Neural cell (in vitro differentiated cells): ENCODE data around the gene SMIM35. TPM values are rescaled to one million over a fixed set of nuclear protein-coding genes. Genes with fewer than 3 reads are reported as not detected.

Experiments used
- H2AFZ ChIP-seq: fragments of 200-600, 300-800 bp; sonication (generic), shearing (Covaris generic); 2 replicates; pipeline ENCODE4 v1.6.0; 2014; ENCODE audit warnings: low read depth, mild to moderate bottlenecking, antibody characterized with exemption, low read length, moderate library complexity
- H3F3A ChIP-seq: fragments of 200-600 bp; shearing (Covaris generic); 2 replicates; pipeline ENCODE4 v1.6.1; 2016; ENCODE audit warnings: mild to moderate bottlenecking, moderate library complexity, mixed read lengths, antibody characterized with exemption, low read length; ENCODE audit not compliant: insufficient read depth, poor library complexity, severe bottlenecking
- H3K27ac ChIP-seq: fragments of 200-600, 300-800 bp; sonication (generic), shearing (Covaris generic); 2 replicates; pipeline ENCODE4 v1.5.1; 2014; ENCODE audit warnings: mild to moderate bottlenecking, low read length, moderate library complexity
- H3K27me3 ChIP-seq: fragments of 300-800, 200-600 bp; sonication (generic), shearing (Covaris generic); 2 replicates; pipeline ENCODE4 v1.6.0; 2014; ENCODE audit warnings: mild to moderate bottlenecking, low read depth, low read length, moderate library complexity; ENCODE audit not compliant: insufficient read depth
- H3K36me3 ChIP-seq: fragments of 300-800, 200-600 bp; sonication (generic), shearing (Covaris generic); 2 replicates; pipeline ENCODE4 v1.5.1; 2014; ENCODE audit warnings: mild to moderate bottlenecking, antibody characterized with exemption, low read length, moderate library complexity; ENCODE audit not compliant: insufficient read depth
- H3K4me2 ChIP-seq: fragments of 300-800, 200-600 bp; sonication (generic), shearing (Covaris generic); 2 replicates; pipeline ENCODE4 v1.6.0; 2014; ENCODE audit warnings: mild to moderate bottlenecking, low read length
- H3K4me3 ChIP-seq: fragments of 300-800, 200-600 bp; sonication (generic), shearing (Covaris generic); 2 replicates; pipeline ENCODE4 v1.5.1; 2014; ENCODE audit warnings: mild to moderate bottlenecking, low read length, moderate library complexity
- H3K79me2 ChIP-seq: fragments of 200-600 bp; shearing (Covaris generic); replicated peaks from 2 replicates; pipeline ENCODE4 v1.6.0; 2014; ENCODE audit warnings: mild to moderate bottlenecking, low read length, moderate library complexity; ENCODE audit not compliant: insufficient read depth
- H3K9ac ChIP-seq: fragments of 300-800, 200-600 bp; sonication (generic), shearing (Covaris generic); 2 replicates; pipeline ENCODE4 v1.6.1; 2016; ENCODE audit warnings: mild to moderate bottlenecking, low read length, mixed read lengths
- H3K9me2 ChIP-seq: fragments of 200-600 bp; shearing (Covaris generic); 2 replicates; pipeline ENCODE4 v1.6.1; 2016; ENCODE audit warnings: mild to moderate bottlenecking, low read length, mixed read lengths; ENCODE audit not compliant: insufficient read depth
- H3K9me3 ChIP-seq: fragments of 200-600, 300-800 bp; sonication (generic), shearing (Covaris generic); 2 replicates; pipeline ENCODE4 v1.6.1; 2016; ENCODE audit warnings: mild to moderate bottlenecking, mixed run types, low read length, moderate library complexity, mixed read lengths
- H4K20me1 ChIP-seq: fragments of 200-600 bp; shearing (Covaris generic); 2 replicates; pipeline ENCODE4 v1.6.1; 2016; ENCODE audit warnings: mild to moderate bottlenecking, mixed run types; ENCODE audit not compliant: insufficient read depth
- CTCF ChIP-seq: fragments of 450-650 bp; IDR thresholded peaks from 2 replicates; pipeline ENCODE4 v1.5.1; 2014; ENCODE audit warnings: antibody characterized with exemption, mild to moderate bottlenecking, moderate library complexity; ENCODE audit not compliant: poor library complexity, severe bottlenecking
- EP300 ChIP-seq: fragments of 450-650 bp; conservative IDR thresholded peaks from 2 replicates; pipeline ENCODE4 v1.6.1; 2014; ENCODE audit warnings: antibody characterized with exemption, mild to moderate bottlenecking, moderate library complexity; ENCODE audit not compliant: poor library complexity, severe bottlenecking
- EZH2 ChIP-seq: fragments of 200-600, 300-800 bp; shearing (Covaris generic), sonication (generic); IDR thresholded peaks from 2 replicates; pipeline ENCODE4 v1.6.1; 2014; ENCODE audit warnings: antibody characterized with exemption, low read length, borderline replicate concordance, mild to moderate bottlenecking; ENCODE audit not compliant: insufficient read depth, poor library complexity, severe bottlenecking
- MXI1 ChIP-seq: fragments of 450-650 bp; conservative IDR thresholded peaks from 2 replicates; pipeline ENCODE4 v1.6.1; 2014; ENCODE audit warnings: antibody characterized with exemption, mild to moderate bottlenecking; ENCODE audit not compliant: poor library complexity, severe bottlenecking
- POLR2AphosphoS5 ChIP-seq: IDR thresholded peaks from 2 replicates; pipeline ENCODE4 v1.6.1; 2012
- RAD21 ChIP-seq: fragments of 450-650 bp; conservative IDR thresholded peaks from 2 replicates; pipeline ENCODE4 v1.6.1; 2014; ENCODE audit warnings: antibody characterized with exemption, mild to moderate bottlenecking, moderate library complexity
- REST ChIP-seq: IDR thresholded peaks from 2 replicates; pipeline ENCODE4 v1.6.1; 2012; ENCODE audit warnings: borderline replicate concordance
- SMC3 ChIP-seq: fragments of 450-650 bp; conservative IDR thresholded peaks from 2 replicates; pipeline ENCODE4 v1.6.1; 2014; ENCODE audit warnings: antibody characterized with exemption, mild to moderate bottlenecking, moderate library complexity; ENCODE audit not compliant: poor library complexity
- TAF1 ChIP-seq: IDR thresholded peaks from 2 replicates; pipeline ENCODE4 v1.6.1; 2012; ENCODE audit warnings: low read depth
- polyA plus RNA-seq: library from polyadenylated mRNA; depleted of rRNA; stranded (reverse); fragments of >200 nt; gene quantifications from 2 replicates; pipeline ENCODE4 v1.2.3, GENCODE V29; 2014

SMIM35 gene
- polyA plus RNA-seq, 1 donor from 2014 or later, result not detected

- H3K36me3 ChIP-seq, result no peaks in the 10 kb centered on the region
- no peak overlapping the region for H2AFZ ChIP-seq
- H3K27me3 ChIP-seq, result no peaks in the 10 kb centered on the region
- H3K9ac ChIP-seq, result no peak overlapping the region
- no peaks in the 10 kb centered on the region for H4K20me1 ChIP-seq
- no peak overlapping the region for H3K4me3 ChIP-seq
- no peaks in the 10 kb centered on the region for H3K9me2 ChIP-seq
- no peak overlapping the region for H3K4me2 ChIP-seq
- no peaks in the 10 kb centered on the region for H3K79me2 ChIP-seq
- no peaks in the 10 kb centered on the region for H3F3A ChIP-seq
- H3K27ac ChIP-seq, result no peak overlapping the region
- TF ChIP-seq RAD21, result no peak
- no peak for TF ChIP-seq MXI1
- TF ChIP-seq SMC3, result no peak
- TF ChIP-seq TAF1, result no peak
- no peak for TF ChIP-seq POLR2AphosphoS5
- TF ChIP-seq REST, result no peak
- TF ChIP-seq EP300, result no peak
- H3K9me3 ChIP-seq, result no peaks in the 10 kb centered on the region
Observed at GRCh38 chr11:117993988-117994745, 92.6 kb downstream of the SMIM35 start.

GRCh38 chr11:117992620-117993019 lies 94.1 kb downstream of the SMIM35 start:
- no peaks in the 10 kb centered on the region for H3K9me2 ChIP-seq
- H3K9me3 ChIP-seq, result no peaks in the 10 kb centered on the region
- no peaks in the 10 kb centered on the region for H3K79me2 ChIP-seq
- H3K4me2 ChIP-seq, result no peak overlapping the region
- no peak overlapping the region for H2AFZ ChIP-seq
- H3K36me3 ChIP-seq, result no peaks in the 10 kb centered on the region
- H4K20me1 ChIP-seq, result no peaks in the 10 kb centered on the region
- H3K4me3 ChIP-seq, result no peak overlapping the region
- no peak overlapping the region for H3K9ac ChIP-seq
- H3F3A ChIP-seq, result no peaks in the 10 kb centered on the region
- H3K27me3 ChIP-seq, result peaks cover 2% of the 10 kb centered on the region
- TF ChIP-seq CTCF (no peak), MXI1 (no peak), EP300 (no peak), TAF1 (no peak), REST (no peak), SMC3 (no peak), RAD21 (no peak), POLR2AphosphoS5 (no peak), EZH2 (no peak)
- H3K27ac ChIP-seq, result no peak overlapping the region
